NCI-H146 (cell line): ENCODE measurements around the gene TRIM37.
"Not testable (repeated sequence)": the region's sequence is repeated elsewhere in the genome, so short reads cannot be mapped to it uniquely, and the experiment has no call there.

Source experiments
- DNase-seq: peaks from one replicate; lab custom pipeline; 2025; lab: John Stamatoyannopoulos, UW

TRIM37 gene

GRCh38 chr17:59106463-59107305 lies at the start of gene TRIM37:
TSS of gene TRIM37 (minus strand) at chr17:59106880. CDS start at chr17:59106461, 419 bp downstream.
- peak; percentile 99 for DNase-seq

GRCh38 chr17:59155439-59156177 lies 48.9 kb upstream of the TRIM37 start, which contains the start of gene PRR11:
TSS of gene PRR11 (plus strand) at chr17:59155746. CDS start at chr17:59169753, 14,007 bp downstream.
- peak; percentile 99 for DNase-seq

- DNase-seq = peak; percentile 96
Measured at GRCh38 chr17:59154721-59155438, 48.2 kb upstream of the TRIM37 start, which contains the start of gene SKA2. TSS of gene SKA2 (minus strand) at chr17:59155186. CDS start at chr17:59155163, 23 bp downstream.

GRCh38 chr17:59154292-59154720 lies 47.6 kb upstream of the TRIM37 start:
- peak; percentile 69 for DNase-seq

- no peak for DNase-seq
Measured at GRCh38 chr17:59152925-59153324, 46.2 kb upstream of the TRIM37 start.

GRCh38 chr17:59151591-59151990 lies 44.9 kb upstream of the TRIM37 start:
- no peak for DNase-seq

GRCh38 chr17:59151006-59151405 lies 44.3 kb upstream of the TRIM37 start:
- DNase-seq = no peak

GRCh38 chr17:59149841-59150511 lies 43.3 kb upstream of the TRIM37 start:
- DNase-seq = no peak

- DNase-seq = no peak
Measured at GRCh38 chr17:59149051-59149450, 42.4 kb upstream of the TRIM37 start.

- no peak for DNase-seq
Measured at GRCh38 chr17:59145571-59146096, 39.0 kb upstream of the TRIM37 start.

- DNase-seq = no peak
Measured at GRCh38 chr17:59141860-59142259, 35.2 kb upstream of the TRIM37 start.

GRCh38 chr17:59139939-59140338 lies 33.3 kb upstream of the TRIM37 start:
- no peak for DNase-seq

GRCh38 chr17:59138339-59138738 lies 31.7 kb upstream of the TRIM37 start:
- DNase-seq = not testable (repeated sequence)

- no peak for DNase-seq
Measured at GRCh38 chr17:59131131-59131530, 24.5 kb upstream of the TRIM37 start.

GRCh38 chr17:59129814-59130213 lies 23.1 kb upstream of the TRIM37 start:
- no peak for DNase-seq

GRCh38 chr17:59126809-59127417 lies 20.2 kb upstream of the TRIM37 start:
- DNase-seq = no peak

GRCh38 chr17:59124665-59125064 lies 18.0 kb upstream of the TRIM37 start:
- no peak for DNase-seq

- DNase-seq = no peak
Measured at GRCh38 chr17:59121901-59122480, 15.3 kb upstream of the TRIM37 start.

- DNase-seq = no peak
Measured at GRCh38 chr17:59115474-59115873, 8.8 kb upstream of the TRIM37 start.

GRCh38 chr17:59111539-59111938 lies 4.9 kb upstream of the TRIM37 start:
- no peak for DNase-seq

- DNase-seq = no peak
Measured at GRCh38 chr17:59110973-59111372, 4.3 kb upstream of the TRIM37 start.
